Measurements from ENCODE around the gene SAP30BP. TPM values are rescaled to one million over a fixed set of nuclear protein-coding genes. Genes with fewer than 3 reads are reported as not detected.

SAP30BP gene
- polyA plus RNA-seq, 1 donor (not counting 4 experiments of a cell fraction or from before 2014, with no cell fraction given) = 99.0 TPM

- FAIRE-seq = peak; percentile 85
- peak overlapping the region; percentile 85 for H3K4me2 ChIP-seq (ENCODE audit: control insufficient read depth, extremely low read depth, insufficient read depth, low read depth, low read length)
- H3K9me3 ChIP-seq (ENCODE audit: control insufficient read depth, low read depth, low read length) = no peaks in the 10 kb centered on the region
- peak overlapping the region; percentile 90 for H3K9ac ChIP-seq (ENCODE audit: control insufficient read depth, extremely low read depth, insufficient read depth, low read length)
- no peak for DNase-seq (ENCODE audit: low read depth, low spot score)
- peak overlapping the region; percentile 99 for H3K27ac ChIP-seq (ENCODE audit: control insufficient read depth, insufficient read depth, low read length)
- no peaks in the 10 kb centered on the region for H4K20me1 ChIP-seq (ENCODE audit: control insufficient read depth, extremely low read depth, insufficient read depth, low read length)
- no peak for TF ChIP-seq EZH2 (IDR thresholded peaks at IDR 0.05; ENCODE audit: low read length)
- TF ChIP-seq, protein P1, sequence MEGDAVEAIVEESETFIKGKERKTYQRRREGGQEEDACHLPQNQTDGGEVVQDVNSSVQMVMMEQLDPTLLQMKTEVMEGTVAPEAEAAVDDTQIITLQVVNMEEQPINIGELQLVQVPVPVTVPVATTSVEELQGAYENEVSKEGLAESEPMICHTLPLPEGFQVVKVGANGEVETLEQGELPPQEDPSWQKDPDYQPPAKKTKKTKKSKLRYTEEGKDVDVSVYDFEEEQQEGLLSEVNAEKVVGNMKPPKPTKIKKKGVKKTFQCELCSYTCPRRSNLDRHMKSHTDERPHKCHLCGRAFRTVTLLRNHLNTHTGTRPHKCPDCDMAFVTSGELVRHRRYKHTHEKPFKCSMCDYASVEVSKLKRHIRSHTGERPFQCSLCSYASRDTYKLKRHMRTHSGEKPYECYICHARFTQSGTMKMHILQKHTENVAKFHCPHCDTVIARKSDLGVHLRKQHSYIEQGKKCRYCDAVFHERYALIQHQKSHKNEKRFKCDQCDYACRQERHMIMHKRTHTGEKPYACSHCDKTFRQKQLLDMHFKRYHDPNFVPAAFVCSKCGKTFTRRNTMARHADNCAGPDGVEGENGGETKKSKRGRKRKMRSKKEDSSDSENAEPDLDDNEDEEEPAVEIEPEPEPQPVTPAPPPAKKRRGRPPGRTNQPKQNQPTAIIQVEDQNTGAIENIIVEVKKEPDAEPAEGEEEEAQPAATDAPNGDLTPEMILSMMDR (optimal IDR thresholded peaks at IDR 0.05 in 1 of 3, IDR thresholded peaks at IDR 0.05 in 1 of 3, conservative IDR thresholded peaks at IDR 0.05 in 1 of 3; ENCODE audit: extremely low read depth in 1 of 3, insufficient read depth in 2 of 3, low read length in 3 of 3) = no peak
- H3K4me3 ChIP-seq (ENCODE audit: control insufficient read depth in 2 of 3, extremely low read depth in 1 of 3, insufficient read depth in 2 of 3, low read depth in 1 of 3, low read length in 3 of 3) = peak overlapping the region in 1 of 3 experiments; percentile 26
- H3K36me3 ChIP-seq (ENCODE audit: control insufficient read depth in 2 of 2, extremely low read depth in 1 of 2, insufficient read depth in 2 of 2, low read length in 2 of 2) = peaks cover 0 to 24% of the 10 kb centered on the region in 2 experiments
- peaks cover 52% of the 10 kb centered on the region for H3K79me2 ChIP-seq (ENCODE audit: control insufficient read depth, insufficient read depth, low read length)
- no peaks in the 10 kb centered on the region for H3K27me3 ChIP-seq (ENCODE audit: control insufficient read depth, extremely low read depth, insufficient read depth, low read length)
- peaks cover 88% of the 10 kb centered on the region for H3K4me1 ChIP-seq (ENCODE audit: control insufficient read depth, extremely low read depth, insufficient read depth, low read length)
- no peaks in the 10 kb centered on the region for H3K9me1 ChIP-seq (ENCODE audit: control insufficient read depth, extremely low read depth, insufficient read depth, low read length)
- H2AFZ ChIP-seq (ENCODE audit: control insufficient read depth, low read length) = no peak overlapping the region
- dilution Hi-C loops (cut with MboI; ENCODE audit: extremely low pct_ligation_motif_present, low sequenced_read_pairs) = no loop called here
Measured at GRCh38 chr17:75684249-75684648, 17.1 kb downstream of the SAP30BP start.

DNA sequence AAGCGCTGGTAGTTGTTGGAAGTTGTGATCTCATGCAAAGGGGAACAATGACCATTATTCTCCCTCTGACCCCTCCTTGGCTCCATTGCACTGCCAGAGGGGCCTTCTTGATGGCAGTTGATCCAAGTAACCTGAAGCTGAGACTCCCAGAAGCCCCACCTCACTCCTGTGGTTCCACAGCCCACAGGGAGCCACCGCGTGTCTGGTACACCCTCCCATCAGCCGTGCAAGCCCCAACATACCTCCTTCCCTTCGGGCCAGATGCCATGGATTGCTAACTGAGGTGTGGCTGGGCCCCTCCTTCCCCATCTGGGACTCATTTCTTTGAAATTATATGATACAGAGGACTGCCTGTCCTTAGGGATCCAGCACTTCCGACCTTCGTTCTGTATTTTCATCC is 17.8 kb downstream of the SAP30BP start:
- H4K20me1 ChIP-seq (ENCODE audit: control insufficient read depth, extremely low read depth, insufficient read depth, low read length) = no peaks in the 10 kb centered on the region
- FAIRE-seq (peak; percentile 90), DNase-seq (ENCODE audit: low read depth, low spot score) (peak; percentile 95)
- peaks cover 0 to 24% of the 10 kb centered on the region in 2 experiments for H3K36me3 ChIP-seq (ENCODE audit: control insufficient read depth in 2 of 2, extremely low read depth in 1 of 2, insufficient read depth in 2 of 2, low read length in 2 of 2)
- H3K27me3 ChIP-seq (ENCODE audit: control insufficient read depth, extremely low read depth, insufficient read depth, low read length) = no peaks in the 10 kb centered on the region
- no peak for TF ChIP-seq EZH2 (IDR thresholded peaks at IDR 0.05; ENCODE audit: low read length)
- TF ChIP-seq, protein P1 (optimal IDR thresholded peaks at IDR 0.05 in 1 of 3, IDR thresholded peaks at IDR 0.05 in 1 of 3, conservative IDR thresholded peaks at IDR 0.05 in 1 of 3; ENCODE audit: extremely low read depth in 1 of 3, insufficient read depth in 2 of 3, low read length in 3 of 3) = no peak
- peak overlapping the region; percentile 99 for H3K27ac ChIP-seq (ENCODE audit: control insufficient read depth, insufficient read depth, low read length)
- H3K4me2 ChIP-seq (ENCODE audit: control insufficient read depth, extremely low read depth, insufficient read depth, low read depth, low read length) = peak overlapping the region; percentile 85
- H3K79me2 ChIP-seq (ENCODE audit: control insufficient read depth, insufficient read depth, low read length) = peaks cover 45% of the 10 kb centered on the region
- no peaks in the 10 kb centered on the region for H3K9me1 ChIP-seq (ENCODE audit: control insufficient read depth, extremely low read depth, insufficient read depth, low read length)
- no peaks in the 10 kb centered on the region for H3K9me3 ChIP-seq (ENCODE audit: control insufficient read depth, low read depth, low read length)
- H3K4me1 ChIP-seq (ENCODE audit: control insufficient read depth, extremely low read depth, insufficient read depth, low read length) = peaks cover 87% of the 10 kb centered on the region
- dilution Hi-C loops (cut with MboI; ENCODE audit: extremely low pct_ligation_motif_present, low sequenced_read_pairs) = no loop called here
- H3K9ac ChIP-seq (ENCODE audit: control insufficient read depth, extremely low read depth, insufficient read depth, low read length) = peak overlapping the region; percentile 90
- H3K4me3 ChIP-seq (ENCODE audit: control insufficient read depth in 2 of 3, extremely low read depth in 1 of 3, insufficient read depth in 2 of 3, low read depth in 1 of 3, low read length in 3 of 3) = peak overlapping the region in 2 of 3 experiments; percentile 54 to 63
- H2AFZ ChIP-seq (ENCODE audit: control insufficient read depth, low read length) = no peak overlapping the region

All from keratinocyte (primary cell).